HG02938 (cell line): ENCODE results near the gene GREM2.

Source experiments
- ATAC-seq: cut with Tn5 transposase; IDR thresholded peaks from one replicate; pipeline ENCODE4 v1.9.1; 2021; ENCODE audit warnings: mild to moderate bottlenecking, moderate library complexity; ENCODE audit not compliant: unreplicated experiment

Gene GREM2

DNA sequence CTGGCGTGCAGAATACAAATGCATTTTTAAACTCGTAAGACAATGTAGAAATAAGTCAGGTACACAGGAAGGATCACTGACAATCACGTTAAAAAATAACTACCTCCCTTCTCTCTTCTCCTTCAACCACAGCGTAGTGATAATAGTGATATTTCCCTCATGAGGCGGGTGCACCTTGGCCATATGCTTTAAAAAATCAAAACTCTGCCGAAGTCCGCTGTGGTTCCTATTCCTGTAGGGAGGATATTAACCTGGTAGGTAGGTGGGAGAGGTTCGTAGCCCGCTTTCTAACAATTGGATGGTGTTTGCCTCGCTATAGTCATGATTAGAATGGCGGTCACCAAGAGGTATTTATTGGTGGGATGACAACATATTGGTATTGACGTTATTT lies 732 bp downstream of the GREM2 start:
- ATAC-seq: no peak

- no peak for ATAC-seq
Measured at GRCh38 chr1:240610636-240611035, 1.3 kb downstream of the GREM2 start.

DNA sequence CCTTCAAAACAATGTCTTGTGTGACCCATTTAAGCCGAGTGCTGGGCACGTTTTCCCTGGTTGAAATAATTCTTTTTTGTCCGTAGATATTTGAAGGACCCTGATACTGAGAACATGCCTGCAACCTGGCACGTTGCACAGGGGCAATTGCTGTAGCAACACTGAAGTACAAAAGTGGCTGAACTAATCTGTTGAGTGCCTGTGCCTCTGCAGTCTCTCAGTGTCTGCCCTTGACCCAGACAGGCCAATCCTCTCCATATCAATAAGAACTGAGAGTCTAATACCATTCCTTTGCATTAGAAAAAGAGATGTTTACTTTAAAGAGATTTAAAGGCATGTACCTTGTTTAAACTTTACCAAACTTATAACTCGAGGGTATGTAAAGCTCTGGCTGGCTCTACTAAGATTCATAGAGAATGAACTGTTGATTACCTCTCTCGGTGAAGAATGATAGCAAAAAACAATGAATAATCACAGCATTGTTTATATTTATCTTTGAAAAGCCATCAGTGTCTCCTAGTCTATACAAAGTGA lies 2.4 kb downstream of the GREM2 start:
- ATAC-seq: no peak

GRCh38 chr1:240608707-240609106 lies 3.2 kb downstream of the GREM2 start:
- no peak for ATAC-seq

DNA sequence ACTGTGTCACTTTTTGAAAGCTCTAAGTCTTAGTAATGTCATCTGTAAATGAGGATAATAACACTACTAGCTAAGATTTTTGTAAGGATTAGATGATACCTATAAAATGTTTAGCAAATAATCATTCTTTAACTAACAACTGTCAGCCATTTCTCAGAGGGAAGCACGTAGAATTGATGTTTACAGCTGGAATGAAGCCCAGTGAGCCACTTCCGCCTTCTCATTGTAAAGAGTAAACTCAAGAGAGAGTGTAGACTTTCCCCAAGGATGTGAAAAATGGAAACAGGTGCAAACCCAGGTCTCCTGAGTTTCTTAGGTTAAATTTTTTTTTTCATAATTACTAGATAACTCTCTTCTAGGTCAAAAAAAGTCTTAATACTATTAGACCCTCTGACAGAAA lies 4.9 kb downstream of the GREM2 start:
- ATAC-seq: no peak

- no peak for ATAC-seq
Measured at GRCh38 chr1:240602189-240602588, 9.8 kb downstream of the GREM2 start.

- no peak for ATAC-seq
Measured at GRCh38 chr1:240599830-240600229, 12.1 kb downstream of the GREM2 start.

DNA sequence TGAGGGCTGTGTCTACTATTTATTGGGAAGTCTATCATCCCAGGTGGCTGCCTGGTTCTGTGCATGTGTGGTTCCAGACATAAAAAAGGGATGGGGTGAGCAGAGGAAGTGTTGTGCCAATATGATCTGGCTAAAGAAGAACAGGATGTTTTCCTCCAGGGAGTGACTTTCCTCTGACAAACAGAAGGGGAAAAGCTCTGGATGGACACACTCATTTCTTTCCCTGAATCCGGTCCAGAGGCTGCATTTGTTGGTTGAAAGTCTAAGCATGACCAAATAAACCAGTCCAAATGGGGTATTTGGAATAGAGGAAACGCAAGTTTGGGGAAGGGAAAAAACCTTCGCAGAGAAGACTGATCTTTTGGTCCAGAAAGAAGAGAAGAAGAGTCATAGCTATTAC lies 12.7 kb downstream of the GREM2 start:
- ATAC-seq: no peak

- ATAC-seq: no peak
Measured at GRCh38 chr1:240598216-240599001, 13.5 kb downstream of the GREM2 start.

- ATAC-seq: no peak
Measured at GRCh38 chr1:240597153-240597745, 14.7 kb downstream of the GREM2 start.

- ATAC-seq: no peak
Measured at GRCh38 chr1:240595476-240595875, 16.5 kb downstream of the GREM2 start.

DNA sequence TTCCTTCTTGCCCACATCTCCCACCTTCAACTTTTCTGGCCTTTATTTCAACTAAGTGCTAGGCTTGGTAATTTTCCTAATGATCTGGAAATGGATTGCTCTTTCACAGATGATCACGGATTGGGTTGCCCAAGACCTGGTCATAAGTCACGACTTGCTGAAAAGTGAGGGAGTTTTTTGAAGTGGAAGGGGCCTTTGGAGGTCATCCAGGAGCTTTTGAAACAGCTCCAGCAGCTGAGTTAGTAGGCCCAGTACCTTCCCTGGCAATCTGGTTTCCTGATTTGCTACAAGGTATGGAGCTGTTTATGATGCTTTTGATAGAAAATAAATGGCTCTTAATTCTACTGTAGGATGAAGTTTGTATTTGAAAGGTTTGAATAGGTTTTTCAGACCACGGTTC lies 20.4 kb downstream of the GREM2 start:
- ATAC-seq: no peak

DNA sequence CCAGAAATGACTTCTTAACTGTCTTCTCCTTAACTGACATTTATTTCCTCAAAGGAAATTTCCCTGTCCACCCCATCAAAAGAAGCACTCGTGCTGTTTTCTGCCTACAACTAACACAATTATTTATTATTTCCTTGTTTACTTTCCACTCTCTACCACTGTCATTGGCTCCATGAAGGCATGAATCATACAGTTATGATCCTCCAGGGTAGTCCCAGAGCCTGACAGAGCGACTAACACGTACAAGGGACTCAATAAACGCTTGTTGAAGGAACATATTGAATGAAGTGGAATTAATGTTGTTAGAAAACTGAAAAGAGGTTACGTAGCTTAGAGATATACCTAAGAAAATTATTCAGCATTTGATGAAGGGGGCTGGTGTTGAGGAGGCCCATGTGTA lies 20.9 kb downstream of the GREM2 start:
- no peak for ATAC-seq

DNA sequence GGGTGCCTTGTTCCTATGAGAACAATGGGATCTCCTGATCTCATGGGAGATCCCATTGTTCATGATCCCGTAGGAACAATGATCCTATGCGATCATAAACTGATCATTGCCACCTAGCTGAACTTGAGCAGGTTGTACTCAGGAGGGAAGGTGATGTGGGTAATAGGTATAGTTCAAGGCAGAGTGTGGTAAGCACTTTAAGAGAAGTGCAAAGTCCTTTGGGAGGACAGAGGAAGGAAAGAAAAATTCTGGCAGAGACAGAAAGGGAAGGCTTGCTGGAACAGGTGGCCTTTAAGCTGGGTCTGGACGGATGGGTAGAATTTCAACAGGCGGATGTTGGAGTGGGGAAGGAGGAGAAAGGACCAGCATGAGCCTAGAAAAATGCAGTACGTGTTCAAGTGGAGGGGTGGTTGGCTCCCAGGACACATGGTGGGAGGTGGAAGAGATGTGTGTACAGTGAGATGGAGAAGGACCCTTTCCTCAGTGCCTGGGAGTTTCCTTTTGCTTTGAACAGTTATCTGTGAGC lies 22.3 kb downstream of the GREM2 start:
- ATAC-seq: no peak

GRCh38 chr1:240586006-240586405 lies 25.9 kb downstream of the GREM2 start:
- no peak for ATAC-seq

DNA sequence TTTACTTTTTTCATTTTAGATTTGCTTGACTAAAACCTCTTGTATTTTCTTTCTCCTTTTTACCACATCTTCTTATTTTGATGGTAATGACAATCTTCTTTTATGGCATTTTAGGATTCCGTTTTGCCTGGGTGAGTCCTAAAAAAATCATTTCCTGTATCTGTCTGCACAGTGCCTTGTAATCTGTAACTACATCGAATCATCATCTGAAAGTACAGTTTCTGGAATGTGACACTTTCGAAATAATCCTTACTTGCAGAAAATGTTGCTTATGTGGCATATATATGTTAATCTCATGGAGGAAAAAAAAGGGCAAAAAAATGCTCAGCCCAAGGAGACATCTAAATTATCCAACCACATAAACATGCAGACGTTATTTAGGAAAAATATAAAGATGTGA lies 29.0 kb downstream of the GREM2 start:
- ATAC-seq: no peak

GRCh38 chr1:240579511-240579910 lies 32.4 kb downstream of the GREM2 start:
- ATAC-seq: no peak

GRCh38 chr1:240577095-240577494 lies 34.9 kb downstream of the GREM2 start:
- no peak for ATAC-seq

DNA sequence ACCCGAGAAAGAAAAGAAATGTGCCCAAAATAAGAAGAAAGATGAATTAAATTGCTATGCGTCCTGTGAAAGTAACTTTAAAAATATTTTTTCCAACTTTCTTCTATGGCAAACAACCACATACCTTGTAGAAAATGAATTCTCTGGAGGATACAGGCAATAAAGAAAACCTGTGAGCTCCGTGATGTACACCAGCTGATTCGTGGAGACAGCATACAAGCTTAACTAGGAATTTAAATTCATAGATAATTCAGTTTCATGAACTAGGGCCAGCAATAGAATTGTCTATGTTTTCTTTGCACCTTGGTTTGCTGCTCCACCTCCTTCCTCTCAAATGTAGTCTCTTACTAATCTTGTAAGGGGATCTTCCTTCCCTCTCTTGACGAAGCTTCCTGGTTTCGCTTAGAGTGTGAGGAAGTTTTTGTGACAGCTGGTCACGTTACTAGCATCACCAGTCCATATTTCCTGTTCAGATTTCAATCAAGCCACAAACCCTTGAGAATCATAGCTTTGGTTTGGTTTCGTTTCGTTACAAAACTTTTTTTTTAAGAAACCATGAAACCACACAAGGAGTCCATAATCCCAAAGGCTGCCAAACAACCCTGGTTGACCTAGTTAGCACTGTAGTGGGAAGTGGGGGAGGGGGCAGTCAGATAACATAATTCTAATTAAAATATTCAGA lies 35.8 kb downstream of the GREM2 start:
- ATAC-seq: no peak

- no peak for ATAC-seq
Measured at GRCh38 chr1:240572328-240572727, 39.6 kb downstream of the GREM2 start.

- no peak for ATAC-seq
Measured at GRCh38 chr1:240571782-240572181, 40.2 kb downstream of the GREM2 start.

DNA sequence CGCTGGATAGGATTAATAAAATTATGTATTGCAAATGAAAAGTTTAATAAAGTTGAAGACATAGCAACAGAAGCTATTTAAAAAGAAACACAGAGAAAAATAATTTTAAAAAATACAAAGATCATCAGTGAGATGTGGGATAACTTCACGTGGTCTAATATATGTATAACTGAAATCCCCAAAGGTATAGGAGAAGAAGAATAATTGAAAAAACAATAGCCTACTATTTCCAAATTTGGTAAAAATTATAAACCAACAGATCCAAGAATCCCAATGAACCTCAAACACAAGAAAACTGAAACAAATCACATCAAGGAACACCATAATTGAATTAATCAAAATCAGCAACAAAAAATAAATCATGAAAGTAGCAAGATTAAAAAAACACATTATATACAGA lies 44.9 kb downstream of the GREM2 start:
- ATAC-seq: no peak
